Measurements from ENCODE around the gene SYNC.
"Not testable (repeated sequence)": the region's sequence is repeated elsewhere in the genome, so short reads cannot be mapped to it uniquely, and the experiment has no call there.

SYNC gene

DNA sequence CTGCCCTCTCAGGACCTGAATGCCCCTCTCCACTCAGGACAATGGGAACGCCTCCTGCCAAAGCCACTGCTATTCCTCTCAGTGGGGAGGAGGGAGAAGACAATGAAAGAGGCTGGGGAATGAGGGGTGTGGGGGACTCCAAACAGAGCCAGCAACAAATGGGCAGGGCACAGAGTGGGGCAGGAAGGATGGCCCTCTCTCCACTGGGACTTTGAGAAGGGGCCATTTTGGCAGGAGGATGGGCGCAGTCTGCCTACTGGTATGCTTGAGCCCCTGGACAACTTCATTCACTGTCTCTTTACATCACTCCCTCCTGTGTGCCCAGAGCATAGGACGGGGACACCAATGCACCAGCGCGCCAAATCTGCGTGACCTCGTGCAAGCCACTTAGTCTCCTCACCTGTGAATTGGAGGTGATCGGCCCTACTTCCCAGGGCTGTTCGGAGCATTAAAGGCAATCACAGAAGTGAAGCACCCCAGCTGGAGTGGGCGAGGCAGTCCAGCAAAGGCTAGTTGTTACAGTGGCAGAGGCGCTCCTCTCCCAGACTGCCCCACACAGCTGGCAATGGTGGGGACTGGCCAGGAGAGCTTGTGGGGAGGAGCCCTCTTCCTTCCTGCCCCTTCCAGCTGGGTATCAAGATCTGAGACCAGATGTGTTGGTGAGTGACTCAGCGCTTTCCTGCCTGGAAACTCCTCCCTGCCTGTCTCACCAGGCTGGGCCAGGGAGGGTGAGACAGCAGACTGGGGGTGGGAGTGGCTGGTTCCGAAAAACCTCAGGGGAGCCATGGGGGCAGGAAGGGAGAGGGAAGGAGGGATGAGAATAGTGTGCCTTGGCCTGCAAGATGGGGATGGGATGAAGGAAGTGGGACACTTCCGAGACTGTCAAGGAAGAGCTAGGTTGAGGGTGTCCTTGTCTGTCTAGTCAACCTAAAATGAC, 22.4 kb upstream of the SYNC start:
- DNase-seq (ENCODE audit: low spot score): peak; percentile 46

DNA sequence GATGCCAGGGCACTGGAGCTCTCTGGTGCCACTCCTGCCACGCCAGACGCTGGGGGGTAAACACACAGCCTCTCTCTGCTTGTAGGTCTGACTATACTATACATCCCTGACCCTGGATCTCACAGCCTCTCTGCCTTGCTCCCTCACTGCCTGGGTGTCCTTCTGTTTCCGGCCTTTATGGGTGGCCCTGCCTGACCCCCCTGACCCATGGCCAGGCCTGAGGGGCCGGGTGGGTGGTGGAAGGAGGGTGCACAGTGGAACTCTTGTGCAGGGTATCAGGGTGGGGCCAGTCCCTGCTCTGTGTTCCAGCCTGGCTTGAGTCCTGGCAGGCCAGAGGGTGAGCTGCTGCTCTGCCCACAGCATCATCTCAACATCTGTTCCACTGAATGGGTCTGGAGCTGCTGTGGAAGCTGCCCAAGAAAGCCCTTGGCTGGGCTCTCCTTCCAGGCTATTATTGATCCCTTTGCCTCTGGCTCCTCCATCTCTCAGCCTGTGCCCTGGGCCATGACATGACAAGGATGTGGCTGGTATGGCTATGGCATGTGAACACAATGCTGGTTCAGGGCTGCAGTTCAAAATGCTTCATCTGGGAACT, 17.2 kb upstream of the SYNC start:
- DNase-seq (ENCODE audit: low spot score): no peak

DNA sequence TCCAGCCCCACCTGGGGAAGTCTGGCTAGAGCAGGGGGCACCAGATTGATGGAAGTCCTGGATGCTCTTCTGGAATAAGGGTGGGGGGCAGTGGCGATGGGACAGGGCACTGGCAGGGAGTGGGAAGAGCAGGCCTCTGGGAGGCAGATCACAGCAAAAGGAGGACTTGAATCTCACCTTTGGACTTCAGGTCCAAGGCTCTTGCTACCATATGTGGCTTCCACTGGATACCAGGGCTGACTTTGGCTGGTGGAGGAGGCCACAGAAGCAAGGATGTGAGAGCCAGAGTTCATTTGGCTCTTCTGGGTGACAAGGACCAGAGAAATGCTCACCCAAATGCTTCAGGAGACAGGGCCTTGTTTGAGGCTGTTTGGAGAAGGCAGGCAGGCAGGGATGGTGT, 16.0 kb upstream of the SYNC start:
- DNase-seq (ENCODE audit: low spot score): no peak

DNA sequence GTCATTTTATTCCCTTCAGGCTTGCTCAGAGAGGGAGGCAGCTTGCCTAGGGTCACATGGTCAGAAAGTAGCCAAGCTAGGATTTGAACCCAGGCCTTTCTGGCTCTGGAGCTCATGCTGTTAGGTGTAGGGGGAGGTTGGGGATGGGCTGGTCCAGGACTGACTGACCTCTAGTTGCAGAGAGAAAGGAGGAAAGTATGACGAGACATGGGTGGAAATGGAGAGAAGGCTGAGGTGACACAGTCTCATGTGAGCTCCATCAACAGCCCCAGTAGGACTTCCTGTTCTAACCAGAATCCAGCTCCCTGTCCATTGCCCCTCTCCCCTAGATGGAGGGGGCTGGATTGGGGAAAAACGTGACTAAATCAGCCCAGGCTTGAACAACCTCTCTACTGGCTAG, 15.5 kb upstream of the SYNC start:
- no peak for DNase-seq (ENCODE audit: low spot score)

DNA sequence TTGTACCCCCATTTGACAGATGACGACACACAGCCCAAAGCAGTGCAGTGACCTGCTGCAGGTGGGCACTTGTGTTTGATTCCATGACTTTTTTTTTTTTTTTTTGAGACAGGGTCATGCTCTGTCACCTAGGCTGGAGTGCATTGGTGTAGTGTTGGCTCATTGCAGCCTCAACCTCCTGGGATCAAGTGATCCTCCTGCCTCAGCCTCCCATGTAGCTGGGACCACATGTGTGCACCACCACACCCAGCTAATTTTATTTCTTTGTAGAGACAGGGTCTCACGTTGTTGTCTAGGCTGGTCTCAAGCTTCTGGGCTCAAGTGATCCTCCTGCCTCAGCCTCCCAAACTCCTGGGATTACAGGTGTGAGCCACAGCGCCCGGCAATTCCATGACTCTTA, 14.9 kb upstream of the SYNC start:
- no peak for DNase-seq (ENCODE audit: low spot score)

DNA sequence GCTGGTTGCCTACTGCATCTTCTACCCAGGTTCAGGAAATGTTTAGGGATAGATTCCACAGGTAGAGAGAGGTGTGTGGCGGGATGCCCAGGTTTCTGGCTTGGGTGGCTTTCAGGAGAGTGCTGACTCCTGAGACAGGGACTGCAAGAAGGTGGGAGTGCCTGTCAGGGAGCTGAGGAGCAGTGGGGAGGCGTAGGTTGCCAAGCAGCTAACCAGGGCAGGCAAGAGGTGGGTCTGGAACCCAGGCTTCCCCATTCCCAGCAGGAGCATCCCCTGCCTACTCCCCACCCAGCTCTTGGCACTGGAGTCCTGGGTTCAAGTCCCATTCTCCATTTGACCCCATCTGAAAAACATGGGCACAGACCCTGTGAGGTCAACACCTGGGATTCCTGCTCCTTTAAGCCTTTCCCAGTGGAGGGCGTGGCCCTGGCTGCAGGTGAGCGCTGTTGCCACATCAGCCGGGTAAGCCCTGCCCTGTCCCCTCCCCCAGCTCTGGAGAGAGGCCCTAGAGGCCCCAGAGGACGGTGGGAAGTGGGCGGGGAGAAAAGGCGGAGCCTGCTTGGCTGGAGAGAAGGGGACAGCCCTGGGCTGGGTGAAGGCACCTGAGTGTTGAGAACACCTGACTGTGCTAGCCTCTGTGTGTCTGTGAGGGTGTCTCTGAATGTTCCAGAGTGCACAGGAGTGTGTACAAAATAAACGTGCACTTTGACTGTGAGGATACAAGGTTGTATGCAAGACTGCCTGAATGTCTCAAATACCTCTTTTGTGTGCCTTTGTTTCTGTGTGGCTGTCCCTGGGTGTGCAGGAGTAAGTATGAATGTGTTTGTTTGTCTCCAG, 14.0 kb upstream of the SYNC start:
- DNase-seq (ENCODE audit: low spot score): peak; percentile 49

DNA sequence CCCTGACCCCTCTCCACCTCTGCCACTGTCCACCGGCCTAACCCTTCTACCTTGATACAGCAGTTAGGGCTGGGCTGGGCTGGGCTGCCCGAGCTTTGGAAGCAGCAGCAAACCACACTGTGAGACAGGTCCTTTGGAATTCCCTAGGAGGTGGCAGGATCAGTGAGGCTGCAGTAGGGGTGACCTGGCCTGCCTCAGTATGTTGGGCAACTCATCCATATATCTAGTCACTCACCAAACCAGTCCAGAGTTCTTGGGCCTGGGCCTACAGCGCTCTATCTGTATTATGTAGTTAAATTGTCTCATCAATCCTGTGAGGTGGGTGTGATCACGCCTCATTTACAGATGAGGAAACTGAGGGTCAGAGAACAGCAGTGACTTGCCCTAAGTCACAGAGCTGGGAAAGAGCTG, 13.3 kb upstream of the SYNC start:
- DNase-seq (ENCODE audit: low spot score): no peak

DNA sequence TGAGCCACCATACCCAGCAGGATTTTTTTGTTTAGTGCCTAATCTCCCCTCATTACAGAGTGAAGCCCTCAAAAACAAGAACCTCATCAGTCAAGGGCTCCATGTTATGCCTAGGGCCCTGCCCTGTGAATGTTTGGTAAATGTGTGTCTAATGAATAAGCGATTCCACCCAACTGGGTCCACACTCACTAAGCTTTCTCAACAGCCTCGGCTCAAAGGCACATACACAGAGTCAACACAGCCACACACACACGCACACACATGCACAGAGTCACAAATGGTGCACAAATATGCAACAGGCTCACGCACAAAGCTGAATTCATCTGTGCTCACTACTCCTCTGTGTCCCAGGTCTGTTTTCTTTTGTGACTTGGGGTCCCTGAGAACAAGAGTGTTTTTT, 11.7 kb upstream of the SYNC start:
- DNase-seq (ENCODE audit: low spot score): no peak

DNA sequence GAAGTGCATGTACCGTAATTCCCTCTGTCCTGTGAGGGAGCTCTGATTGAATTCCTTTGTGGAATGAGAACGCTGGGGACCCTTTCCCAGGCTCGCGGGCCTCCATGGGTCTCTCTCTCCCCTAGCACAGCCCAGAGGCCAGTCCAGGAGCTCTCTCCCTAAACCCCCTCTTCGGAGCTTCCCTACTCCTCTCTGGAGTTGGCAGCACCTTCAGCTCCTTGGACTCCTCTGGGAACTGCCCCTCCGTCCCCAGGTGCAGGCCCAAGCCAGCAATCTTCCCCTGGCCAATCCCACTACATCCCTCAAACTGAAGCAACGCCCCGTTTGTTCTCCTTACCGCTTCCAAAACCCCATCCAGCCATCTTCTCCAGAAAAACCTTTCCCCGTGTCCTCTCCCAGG, 10.5 kb upstream of the SYNC start:
- DNase-seq (ENCODE audit: low spot score): no peak

DNA sequence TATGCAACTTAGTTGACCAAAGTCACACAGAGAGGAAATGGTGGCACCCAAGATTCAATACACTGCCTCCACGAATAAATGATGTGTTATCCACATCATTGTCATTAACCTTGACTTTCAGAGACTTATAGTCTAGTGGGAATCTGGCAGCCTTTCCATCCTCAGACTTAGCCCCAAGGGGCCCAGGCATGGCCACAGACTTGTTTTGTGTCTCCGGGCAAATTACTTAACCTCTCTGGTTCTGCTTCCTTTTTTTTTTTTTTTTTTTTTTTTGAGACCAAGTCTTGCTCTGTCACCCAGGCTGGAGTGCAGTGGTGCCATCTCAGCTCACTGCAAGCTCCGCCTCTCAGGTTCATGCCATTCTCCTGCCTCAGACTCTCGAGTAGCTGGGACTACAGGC, 8.7 kb upstream of the SYNC start:
- not testable (repeated sequence) for DNase-seq (ENCODE audit: low spot score)

DNA sequence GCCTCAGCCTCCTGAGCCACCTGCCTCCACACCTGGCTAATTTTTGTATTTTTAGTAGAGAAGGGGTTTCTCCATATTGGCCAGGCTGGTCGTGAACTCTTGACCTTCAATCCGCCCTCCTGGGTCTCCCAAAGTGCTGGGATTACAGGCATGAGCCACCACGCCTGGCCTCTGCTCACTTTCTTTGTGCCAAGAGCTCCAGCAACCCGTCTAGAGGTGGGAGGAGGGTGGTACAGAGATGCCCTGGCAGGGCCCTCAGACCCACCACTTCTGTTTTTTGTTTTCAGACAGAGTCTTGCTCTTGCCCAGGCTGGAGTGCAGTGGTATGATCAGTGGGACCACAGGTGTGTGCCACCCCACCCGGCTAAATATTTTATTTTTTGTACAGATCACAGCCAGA, 6.9 kb upstream of the SYNC start:
- DNase-seq (ENCODE audit: low spot score): no peak

DNA sequence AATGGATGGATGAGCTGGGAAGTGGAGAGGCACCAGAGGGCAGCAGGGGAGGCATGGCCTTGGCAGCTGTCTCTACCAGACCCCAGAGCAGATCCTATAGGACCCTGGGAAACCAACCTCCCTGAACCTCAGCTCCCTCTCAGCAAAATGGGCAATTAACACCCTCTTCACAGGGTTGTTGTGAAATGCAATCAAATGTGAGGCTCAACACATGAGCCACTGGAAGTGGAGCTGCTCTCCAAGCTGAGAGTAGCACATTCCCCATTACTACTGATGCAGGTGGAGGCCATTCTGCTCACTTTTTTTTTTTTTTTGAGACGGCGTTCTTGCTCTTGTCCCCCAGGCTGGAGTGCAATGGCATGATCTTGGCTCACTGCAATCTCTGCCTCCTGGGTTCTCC, 6.5 kb upstream of the SYNC start:
- no peak for DNase-seq (ENCODE audit: low spot score)

DNA sequence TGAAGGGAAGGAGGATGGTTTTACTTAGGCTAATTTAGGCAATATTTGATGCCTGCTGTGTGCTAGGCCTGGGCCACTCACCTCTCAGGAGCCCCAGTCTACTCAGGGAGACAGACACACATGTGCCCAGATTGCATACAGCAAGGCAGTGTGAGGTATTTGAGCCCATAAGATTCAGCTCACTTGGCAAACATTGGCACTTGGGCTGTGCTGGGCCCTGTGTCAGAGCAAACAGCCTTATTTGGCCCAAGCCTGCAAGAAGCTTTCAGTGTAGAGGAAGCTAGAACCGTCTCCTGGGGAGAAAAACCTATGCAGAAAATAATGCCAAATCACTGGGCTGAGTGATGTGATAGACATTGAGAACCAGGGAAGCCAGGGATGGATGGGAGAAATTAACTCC, 3.9 kb upstream of the SYNC start:
- no peak for DNase-seq (ENCODE audit: low spot score)

DNA sequence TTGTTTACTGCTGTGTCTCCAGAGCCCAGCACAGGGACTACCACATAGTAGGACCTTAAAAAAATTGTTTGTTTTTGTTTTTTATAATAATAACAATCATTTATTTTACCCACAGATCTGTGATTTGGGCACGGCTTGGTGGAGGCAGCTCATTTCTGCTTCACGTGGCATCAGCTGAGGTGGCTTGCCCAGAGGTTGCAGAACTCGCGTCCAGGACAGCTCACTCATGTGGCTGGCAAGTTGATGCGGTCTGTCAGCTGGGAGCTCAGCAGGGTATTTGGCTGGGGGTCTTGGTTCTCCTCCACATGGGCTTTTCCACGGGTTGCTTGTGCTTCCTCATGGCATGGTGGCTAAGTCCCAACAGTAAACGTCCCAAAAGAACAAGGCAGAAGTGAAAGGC, 2.9 kb upstream of the SYNC start:
- DNase-seq (ENCODE audit: low spot score): no peak

DNA sequence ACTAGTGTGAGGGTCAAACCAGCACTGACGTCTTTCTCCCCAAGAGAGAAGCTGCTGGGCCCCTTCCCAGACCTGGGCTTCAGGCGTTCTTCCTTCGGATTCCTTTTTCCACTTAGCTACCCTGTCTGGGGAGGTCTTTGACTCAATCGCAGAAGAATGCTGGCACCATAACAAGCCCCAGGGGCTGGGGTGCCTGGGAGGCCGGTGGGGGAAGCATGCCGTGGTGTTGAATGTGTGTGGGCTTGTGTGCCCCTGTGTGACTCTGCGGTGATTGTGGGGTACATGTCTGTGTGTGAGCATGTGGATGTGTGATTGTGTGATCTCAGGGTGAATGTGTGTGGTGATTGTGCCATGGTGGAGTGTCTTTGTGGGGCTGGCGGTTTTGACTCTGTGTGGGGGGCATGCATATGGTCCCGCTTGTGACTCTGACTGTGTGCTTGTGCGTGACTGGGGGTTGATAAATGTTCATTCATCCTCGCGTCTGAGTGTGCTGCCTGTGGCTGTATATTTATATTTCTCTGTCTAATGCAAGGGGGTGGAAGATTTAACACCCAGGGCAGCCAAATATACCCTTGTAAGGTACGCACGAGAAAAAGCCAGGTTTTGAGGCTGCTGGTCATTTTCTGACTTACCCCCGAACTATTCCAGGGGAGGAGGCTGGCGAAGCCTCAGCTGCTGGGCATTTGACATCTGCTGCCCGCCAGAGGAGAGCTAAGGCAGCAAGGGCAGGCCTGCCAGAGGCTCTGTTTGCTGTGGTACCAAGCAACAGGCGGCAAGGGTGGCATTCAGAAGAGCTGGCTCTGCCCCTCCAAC, 1.1 kb upstream of the SYNC start:
- DNase-seq (ENCODE audit: low spot score): no peak

DNA sequence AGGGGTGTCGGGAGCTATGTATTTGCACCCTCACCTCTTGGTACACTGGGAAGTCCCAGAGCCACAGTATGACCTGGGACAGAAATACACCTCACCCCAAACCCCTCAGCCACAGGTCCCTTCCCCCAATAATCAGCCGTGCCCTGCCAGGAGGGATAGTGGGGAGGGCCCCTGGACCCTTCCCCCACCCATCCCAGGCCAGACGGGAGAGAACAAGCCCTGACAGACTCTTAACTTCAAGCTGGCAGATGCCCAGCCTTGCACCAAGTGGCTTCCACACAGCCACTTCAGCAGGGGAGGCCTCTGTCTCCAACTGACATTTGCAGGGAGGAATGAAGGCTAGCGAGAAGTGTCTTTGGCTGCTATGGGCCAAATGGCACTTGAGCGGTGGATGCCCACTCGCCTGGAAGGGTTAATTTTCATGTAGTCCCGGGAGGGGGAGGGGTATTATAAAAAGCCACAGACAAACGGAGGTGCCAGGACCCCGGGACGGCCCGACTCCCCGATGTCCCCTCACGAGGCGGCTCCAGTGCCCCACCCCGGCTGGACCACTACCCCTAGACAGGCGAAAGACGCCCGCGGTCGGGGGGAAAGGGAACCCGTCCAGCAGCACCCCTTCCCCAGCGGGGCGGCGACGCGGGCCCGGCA, 495 bp downstream of the SYNC start:
- no peak for DNase-seq (ENCODE audit: low spot score)

DNA sequence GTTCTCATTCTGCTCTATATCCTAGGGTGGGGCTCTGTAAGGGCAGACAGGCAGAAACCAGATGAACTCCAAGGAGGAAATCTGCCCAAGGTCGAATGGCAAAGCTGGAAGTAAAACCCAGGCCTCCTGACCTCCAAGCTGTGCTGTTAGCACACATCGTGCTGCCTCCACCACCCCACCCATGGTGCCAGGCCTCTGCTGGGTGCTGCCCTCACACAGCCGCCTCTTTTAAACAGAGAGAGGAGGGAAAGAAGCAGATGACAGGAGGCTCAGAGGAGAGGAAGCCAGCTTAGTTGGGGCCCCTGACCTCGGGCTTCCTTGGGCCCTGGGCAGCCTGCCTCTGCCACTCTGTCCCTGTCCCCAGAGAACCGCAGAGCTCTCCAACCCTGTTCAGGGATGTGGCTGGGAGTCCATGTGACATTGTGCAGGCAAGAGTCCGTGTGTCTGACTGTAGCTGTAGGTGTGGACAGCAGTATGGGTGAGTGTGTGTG, 1.1 kb downstream of the SYNC start:
- no peak for DNase-seq (ENCODE audit: low spot score)

DNA sequence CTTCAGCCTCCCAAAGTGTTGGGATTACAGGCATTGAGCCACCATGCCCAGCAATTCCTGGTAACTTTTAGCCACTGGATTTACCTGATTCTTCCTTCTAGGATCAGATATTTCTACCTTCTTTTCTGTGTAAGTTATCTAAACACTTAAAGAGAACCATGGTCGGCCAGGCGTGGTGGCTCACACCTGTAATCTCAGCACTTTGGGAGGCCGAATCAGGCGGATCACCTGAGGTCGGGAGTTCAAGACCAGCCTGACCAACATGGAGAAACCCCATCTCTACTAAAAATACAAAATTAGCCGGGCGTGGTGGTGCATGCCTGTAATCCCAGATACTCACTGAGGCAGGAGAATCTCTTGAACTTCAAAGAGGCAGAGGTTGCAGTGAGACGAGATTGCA, 5.6 kb downstream of the SYNC start:
- DNase-seq (ENCODE audit: low spot score): not testable (repeated sequence)

DNA sequence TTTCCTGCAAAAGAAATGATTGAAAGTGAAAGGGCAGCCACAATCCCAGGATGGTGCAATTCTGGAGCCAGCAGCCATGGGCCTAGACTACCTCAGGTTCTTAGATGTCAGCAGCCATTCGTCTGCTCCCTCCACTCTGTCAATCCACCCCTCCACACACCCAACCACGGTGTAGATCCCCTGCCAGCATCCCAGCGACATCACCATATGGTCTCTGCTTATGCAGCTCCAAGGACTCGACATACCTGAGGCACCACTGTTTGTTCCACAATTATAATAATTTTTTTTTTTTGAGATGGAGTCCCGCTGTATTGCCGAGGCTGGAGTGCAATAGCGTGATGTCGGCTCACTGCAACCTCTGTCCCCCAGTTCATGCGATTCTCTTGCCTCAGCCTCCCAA, 6.5 kb downstream of the SYNC start:
- no peak for DNase-seq (ENCODE audit: low spot score)

DNA sequence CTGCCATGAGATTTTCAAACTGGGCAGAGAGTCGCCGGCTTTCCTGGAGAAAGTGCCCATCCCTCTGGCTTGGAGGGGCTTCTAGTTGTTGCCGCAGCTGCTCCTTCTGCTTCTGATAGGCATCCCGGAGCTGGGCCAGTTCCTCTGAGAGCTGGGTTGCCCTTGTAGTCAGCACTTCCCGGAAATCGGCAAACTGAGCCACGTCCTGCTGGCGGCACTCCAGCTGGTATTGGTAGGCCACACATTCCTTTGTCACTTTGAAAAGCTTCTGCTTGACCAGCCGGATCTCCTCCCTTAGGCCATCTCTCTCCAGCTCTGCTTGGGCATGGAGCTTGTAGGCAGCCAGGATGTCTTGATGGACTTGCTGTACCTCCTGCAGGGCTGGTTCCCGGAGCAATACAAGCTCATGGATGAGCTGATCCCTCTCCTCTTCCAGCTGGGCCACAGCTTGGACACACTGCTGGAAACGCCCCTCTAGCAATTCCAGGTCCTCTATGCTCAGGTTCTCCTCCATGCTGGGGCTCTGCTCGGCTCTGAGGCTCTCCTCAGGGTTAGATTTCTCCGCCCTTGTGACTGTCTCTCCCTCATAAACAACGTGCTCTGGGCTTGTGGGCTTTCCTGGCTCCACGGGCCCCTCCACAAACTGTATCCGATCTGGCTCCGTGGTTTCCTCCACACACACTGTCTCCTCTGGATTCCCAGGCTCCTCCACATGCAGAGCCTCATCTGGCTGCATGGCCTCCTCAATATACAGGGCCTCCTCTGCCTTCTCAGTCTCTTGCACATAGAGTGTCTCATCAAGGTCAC, 7.3 kb downstream of the SYNC start:
- no peak for DNase-seq (ENCODE audit: low spot score)

Measured in activated CD4-positive, alpha-beta T cell treated with anti-CD3 and anti-CD28 coated beads, Interleukin-2, Interleukin-4, amounts not matched to agents 100 ng/mL and 50 ng/mL, durations not matched to agents 16 hours and 8 hours (primary cell).